ENCODE data around the gene KRTAP10-1. TPM values are rescaled to one million over a fixed set of nuclear protein-coding genes. Genes with fewer than 3 reads are reported as not detected.

The KRTAP10-1 gene
- total and polyA plus RNA-seq, 2 of the 13 experiments (the other 11 are each of a cell fraction or from before 2014, with no cell fraction given): not detected

- H3K4me2 ChIP-seq (ENCODE audit: low read depth, low read length): peak overlapping the region; percentile 98
- ChIA-PET CTCF (ENCODE audit: low intra/inter-chr PET ratio, low total read pairs) (no interaction called here), POLR2A (no interaction called here)
- no peaks in the 10 kb centered on the region for H4K20me1 ChIP-seq (ENCODE audit: insufficient read depth, low read length)
- peaks cover 61% of the 10 kb centered on the region for H3K4me1 ChIP-seq (ENCODE audit: insufficient read depth, low read length)
- 98% methylated on average over 8 of the region's 9 CpGs for WGBS (ENCODE audit: low lambda C conversion rate)
- H3K79me2 ChIP-seq (ENCODE audit: insufficient read depth, low read length): peaks cover 25% of the 10 kb centered on the region
- TF ChIP-seq ZEB1 (IDR thresholded peaks at IDR 0.05; ENCODE audit: insufficient replicate concordance, low read depth) (no peak), FUBP1 (CRISPR knock-in tag; IDR thresholded peaks at IDR 0.05; ENCODE audit: borderline replicate concordance) (no peak), ARID5B (CRISPR knock-in tag; IDR thresholded peaks at IDR 0.05) (no peak), FOXM1 (CRISPR knock-in tag; IDR thresholded peaks at IDR 0.05) (no peak)
- peaks cover 14 to 19% of the 10 kb centered on the region in 2 experiments for H3K36me3 ChIP-seq (replicated peaks in 1 of 2; ENCODE audit: control insufficient read depth in 1 of 2, insufficient read depth in 2 of 2, low read length in 2 of 2)
- no peak overlapping the region; a peak in 1 of 6 replicates for H3K4me3 ChIP-seq (replicated peaks in 1 of 3; ENCODE audit: insufficient read depth in 1 of 3, low read depth in 2 of 3, low read length in 3 of 3)
- intact Hi-C loops (cut with micrococcal nuclease; ENCODE audit: unreplicated experiment) (no loop called here), in situ Hi-C loops (cut with HindIII; ENCODE audit: extremely low pct_ligation_motif_present, low pct_unique_long_range_greater_than_20kb) (loop anchor here (5.0 kb wide), 1 partner anchor 229 kb away; no protein-coding TSS in a partner anchor)
- FAIRE-seq (no peak), DNase-seq (ENCODE audit: low spot score) (no peak), ATAC-seq (no peak)
- no peaks in the 10 kb centered on the region for H3K9me3 ChIP-seq (ENCODE audit: low read length)
- no peak overlapping the region for H3K9ac ChIP-seq (ENCODE audit: insufficient read depth, low read depth, low read length)
- H2AFZ ChIP-seq (ENCODE audit: low read length): no peak overlapping the region
- BruUV-seq (replicated peaks): no TSS peak
- no peak overlapping the region for H3K27ac ChIP-seq (ENCODE audit: extremely low read length, insufficient read depth, low read length)
- no peaks in the 10 kb centered on the region; a peak in 1 of 5 replicates for H3K27me3 ChIP-seq (ENCODE audit: control insufficient read depth in 1 of 2, insufficient read depth in 2 of 2, low read length in 2 of 2)
These were observed 31.6 kb downstream of the KRTAP10-1 start for GRCh38 chr21:44508426-44508710.

Measured in HepG2 (cell line).